Measurements from ENCODE around the gene TPRN.

The TPRN gene

GRCh38 chr9:137216188-137216965, 15.8 kb upstream of the TPRN start:
- Histone ChIP-seq H3K9me3 (ENCODE audit: control insufficient read depth, low read length) (no peaks in the 10 kb centered on the region), H3K79me2 (no peaks in the 10 kb centered on the region), H3K36me3 (ENCODE audit: control insufficient read depth, insufficient read depth, low read length) (no peaks in the 10 kb centered on the region), H3K9ac (no peak overlapping the region), H3K4me1 (no peaks in the 10 kb centered on the region), H2AFZ (no peak overlapping the region), H3K27ac (no peak overlapping the region), H3K4me2 (ENCODE audit: low read length) (no peak overlapping the region), H3K27me3 (ENCODE audit: control insufficient read depth, insufficient read depth, low read length) (no peaks in the 10 kb centered on the region), H3K4me3 (ENCODE audit: low read depth, low read length) (no peak overlapping the region)
- TF ChIP-seq, protein P1, sequence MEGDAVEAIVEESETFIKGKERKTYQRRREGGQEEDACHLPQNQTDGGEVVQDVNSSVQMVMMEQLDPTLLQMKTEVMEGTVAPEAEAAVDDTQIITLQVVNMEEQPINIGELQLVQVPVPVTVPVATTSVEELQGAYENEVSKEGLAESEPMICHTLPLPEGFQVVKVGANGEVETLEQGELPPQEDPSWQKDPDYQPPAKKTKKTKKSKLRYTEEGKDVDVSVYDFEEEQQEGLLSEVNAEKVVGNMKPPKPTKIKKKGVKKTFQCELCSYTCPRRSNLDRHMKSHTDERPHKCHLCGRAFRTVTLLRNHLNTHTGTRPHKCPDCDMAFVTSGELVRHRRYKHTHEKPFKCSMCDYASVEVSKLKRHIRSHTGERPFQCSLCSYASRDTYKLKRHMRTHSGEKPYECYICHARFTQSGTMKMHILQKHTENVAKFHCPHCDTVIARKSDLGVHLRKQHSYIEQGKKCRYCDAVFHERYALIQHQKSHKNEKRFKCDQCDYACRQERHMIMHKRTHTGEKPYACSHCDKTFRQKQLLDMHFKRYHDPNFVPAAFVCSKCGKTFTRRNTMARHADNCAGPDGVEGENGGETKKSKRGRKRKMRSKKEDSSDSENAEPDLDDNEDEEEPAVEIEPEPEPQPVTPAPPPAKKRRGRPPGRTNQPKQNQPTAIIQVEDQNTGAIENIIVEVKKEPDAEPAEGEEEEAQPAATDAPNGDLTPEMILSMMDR (IDR thresholded peaks at IDR 0.05), result no peak

DNA sequence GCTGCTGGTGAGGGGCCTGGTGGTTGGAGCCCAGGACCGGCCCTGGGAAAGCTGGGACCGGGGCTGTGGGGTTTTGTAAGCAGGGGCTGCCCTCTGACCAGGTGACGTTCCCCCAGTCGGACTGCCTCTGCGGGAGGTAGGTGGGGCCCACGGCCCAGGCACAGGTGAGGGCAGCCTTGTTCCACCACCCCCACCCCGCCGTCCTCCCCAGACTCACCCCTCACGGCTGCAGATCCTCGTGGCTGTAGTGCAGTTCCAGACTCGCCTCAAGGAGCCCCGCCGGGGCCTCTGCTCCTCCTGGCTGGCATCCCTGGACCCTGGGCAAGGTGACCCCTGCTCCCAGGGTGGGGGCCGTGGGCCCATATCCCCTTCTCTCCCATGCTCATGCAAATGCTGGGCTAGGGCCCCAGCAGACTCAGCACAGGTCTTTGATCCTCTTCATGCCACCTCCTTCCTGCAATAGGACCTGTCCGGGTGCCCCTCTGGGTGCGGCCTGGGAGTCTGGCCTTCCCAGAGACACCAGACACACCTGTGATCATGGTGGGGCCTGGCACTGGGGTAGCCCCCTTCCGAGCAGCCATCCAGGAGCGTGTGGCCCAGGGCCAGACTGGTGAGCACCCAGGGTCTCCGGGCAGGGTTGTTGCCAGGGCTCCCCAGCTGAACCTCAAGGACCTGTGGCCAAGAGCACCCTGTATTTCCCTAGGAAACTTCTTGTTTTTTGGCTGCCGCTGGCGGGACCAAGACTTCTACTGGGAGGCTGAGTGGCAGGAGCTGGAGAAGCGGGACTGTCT, 14.8 kb upstream of the TPRN start:
- H3K27ac ChIP-seq, result no peak overlapping the region

GRCh38 chr9:137214620-137215019, 14.1 kb upstream of the TPRN start:
- Histone ChIP-seq H3K9ac (no peak overlapping the region), H2AFZ (no peak overlapping the region), H3K9me3 (ENCODE audit: control insufficient read depth, low read length) (no peaks in the 10 kb centered on the region), H3K27ac (no peak overlapping the region), H3K27me3 (ENCODE audit: control insufficient read depth, insufficient read depth, low read length) (no peaks in the 10 kb centered on the region), H3K4me2 (ENCODE audit: low read length) (no peak overlapping the region), H3K79me2 (no peaks in the 10 kb centered on the region), H3K36me3 (ENCODE audit: control insufficient read depth, insufficient read depth, low read length) (no peaks in the 10 kb centered on the region), H3K4me1 (no peaks in the 10 kb centered on the region), H3K4me3 (ENCODE audit: low read depth, low read length) (no peak overlapping the region)
- TF ChIP-seq, protein P1 (IDR thresholded peaks at IDR 0.05), result no peak

More for the DNA sequence above, 14.8 kb upstream of the TPRN start:
- Histone ChIP-seq H3K9me3 (ENCODE audit: control insufficient read depth, low read length) (no peaks in the 10 kb centered on the region), H2AFZ (no peak overlapping the region), H3K4me1 (no peaks in the 10 kb centered on the region), H3K9ac (no peak overlapping the region), H3K79me2 (no peaks in the 10 kb centered on the region), H3K4me3 (ENCODE audit: low read depth, low read length) (no peak overlapping the region), H3K36me3 (ENCODE audit: control insufficient read depth, insufficient read depth, low read length) (no peaks in the 10 kb centered on the region), H3K27me3 (ENCODE audit: control insufficient read depth, insufficient read depth, low read length) (no peaks in the 10 kb centered on the region), H3K4me2 (ENCODE audit: low read length) (no peak overlapping the region)
- TF ChIP-seq, protein P1 (IDR thresholded peaks at IDR 0.05), result no peak

DNA sequence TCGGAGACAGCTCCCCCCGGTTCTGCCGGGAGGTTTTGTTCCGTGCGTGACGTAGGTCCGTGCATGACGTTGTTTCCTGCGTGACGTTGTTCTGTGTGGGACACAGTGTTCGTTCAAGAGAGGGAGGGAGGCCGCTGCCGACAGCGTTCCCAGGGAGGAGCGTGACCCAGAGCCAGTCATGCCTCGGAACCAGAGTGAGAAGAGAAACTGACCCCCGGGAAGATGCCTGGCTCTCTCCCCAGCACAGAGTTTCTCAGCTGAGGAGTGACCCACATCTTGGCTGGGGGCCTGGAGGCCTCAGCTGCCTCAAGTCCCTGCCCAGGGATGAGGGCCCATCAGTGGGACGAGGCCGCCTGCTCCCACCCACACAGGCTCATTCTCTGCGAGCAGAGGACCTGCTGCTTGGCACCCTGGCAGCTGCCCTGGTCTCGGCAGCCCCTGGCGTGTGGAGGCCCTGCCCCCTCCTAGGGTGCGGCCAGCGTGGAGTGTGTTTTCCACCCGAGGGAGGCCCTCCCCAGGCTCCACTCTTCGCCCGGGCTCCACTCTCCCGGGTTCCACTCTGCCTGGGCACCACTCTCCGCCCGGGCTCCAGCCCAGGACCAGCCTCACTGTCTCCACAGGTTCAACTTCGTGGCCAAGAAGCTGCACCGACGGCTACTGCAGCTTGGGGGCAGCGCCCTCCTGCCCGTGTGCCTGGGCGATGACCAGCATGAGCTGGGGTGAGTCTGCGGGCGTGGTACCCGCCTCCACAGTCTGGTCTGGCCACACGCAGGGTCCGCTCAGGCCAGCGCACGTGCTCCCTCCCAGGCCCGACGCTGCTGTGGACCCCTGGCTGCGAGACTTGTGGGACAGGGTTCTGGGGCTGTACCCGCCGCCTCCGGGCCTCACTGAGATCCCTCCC, 12.9 kb upstream of the TPRN start:
- Histone ChIP-seq H2AFZ (no peak overlapping the region), H3K9me3 (ENCODE audit: control insufficient read depth, low read length) (no peaks in the 10 kb centered on the region), H3K4me1 (no peaks in the 10 kb centered on the region), H3K4me2 (ENCODE audit: low read length) (no peak overlapping the region), H3K27me3 (ENCODE audit: control insufficient read depth, insufficient read depth, low read length) (no peaks in the 10 kb centered on the region), H3K36me3 (ENCODE audit: control insufficient read depth, insufficient read depth, low read length) (no peaks in the 10 kb centered on the region), H3K27ac (no peak overlapping the region), H3K79me2 (no peaks in the 10 kb centered on the region), H3K9ac (no peak overlapping the region), H3K4me3 (ENCODE audit: low read depth, low read length) (no peak overlapping the region)
- TF ChIP-seq, protein P1 (IDR thresholded peaks at IDR 0.05), result no peak
